K562 (cell line): Measurements from ENCODE around the gene PYDC1. TPM values are rescaled to one million over a fixed set of nuclear protein-coding genes. Genes with fewer than 3 reads are reported as not detected.

ENCODE experiments used
- CCAR2 ChIP-seq: fragments of 200-400 bp; formaldehyde crosslinking; IDR thresholded peaks from 2 replicates; pipeline ENCODE4 v1.6.1; 2017; ENCODE audit warnings: mild to moderate bottlenecking, low read depth, low read length
- DDX20 ChIP-seq: fragments of 450-650 bp; IDR thresholded peaks from 2 replicates; pipeline ENCODE4 v1.6.1; 2016; ENCODE audit warnings: missing genetic modification characterization, low read depth, mild to moderate bottlenecking, missing compliant biosample characterization, moderate library complexity
- ELF4 ChIP-seq: fragments of 450-650 bp; formaldehyde crosslinking; IDR thresholded peaks from 2 replicates; pipeline ENCODE4 v1.4.0; 2022; ENCODE audit warnings: missing genetic modification characterization
- FUS ChIP-seq: fragments of 200-400 bp; formaldehyde crosslinking; optimal IDR thresholded peaks from 2 replicates; pipeline ENCODE3; 2017; ENCODE audit warnings: low read depth, low read length
- HMGN3 ChIP-seq: IDR thresholded peaks from 2 replicates; pipeline ENCODE4 v1.6.1; 2011; ENCODE audit warnings: borderline replicate concordance, low read depth, mild to moderate bottlenecking, mixed read lengths, low read length; ENCODE audit not compliant: insufficient read length; ENCODE audit errors: extremely low read depth
- HMGXB4 ChIP-seq: sonication (generic); formaldehyde crosslinking; IDR thresholded peaks from 2 replicates; pipeline ENCODE4 v1.8.1; 2023; ENCODE audit warnings: mild to moderate bottlenecking, missing genetic modification reagents
- MTA3 ChIP-seq: fragments of 450-650 bp; formaldehyde crosslinking; IDR thresholded peaks from 2 replicates; pipeline ENCODE4 v1.6.1; 2017; ENCODE audit warnings: mild to moderate bottlenecking, borderline replicate concordance
- MYC ChIP-seq, 2 experiments: fragments of 250-450 bp in 1 of 2; sonication (Bioruptor Pico) in 1 of 2; IDR thresholded peaks; 2 replicates each; pipeline versions ENCODE4 v1.5.1 to v1.6.1; 2012 to 2021; ENCODE audit warnings: low read depth in 2 of 2, borderline replicate concordance in 1 of 2, improper control_type of control experiment in 1 of 2, low read length in 1 of 2, mild to moderate bottlenecking in 1 of 2, moderate library complexity in 1 of 2
- NFXL1 ChIP-seq: fragments of 450-650 bp; formaldehyde crosslinking; IDR thresholded peaks from 2 replicates; pipeline ENCODE4 v1.4.0; 2021; ENCODE audit warnings: mild to moderate bottlenecking
- NR2F6 ChIP-seq: fragments of 450-650 bp; formaldehyde crosslinking; IDR thresholded peaks from 2 replicates; pipeline ENCODE4 v1.4.0; 2020; ENCODE audit warnings: mild to moderate bottlenecking
- PBX2 ChIP-seq, 2 experiments: IDR thresholded peaks in 1 of 2; conservative IDR thresholded peaks in 1 of 2; 2 replicates each; pipeline ENCODE4 v1.6.1; 2016; ENCODE audit warnings: low read depth in 2 of 2, mild to moderate bottlenecking in 1 of 2, missing compliant biosample characterization in 1 of 2, missing genetic modification characterization in 1 of 2, moderate library complexity in 1 of 2
- PCBP1 ChIP-seq: fragments of 200-400 bp; formaldehyde crosslinking; IDR thresholded peaks from 2 replicates; pipeline ENCODE4 v1.6.1; 2018; ENCODE audit warnings: mild to moderate bottlenecking, low read depth, low read length; ENCODE audit not compliant: poor library complexity, severe bottlenecking
- PML ChIP-seq: IDR thresholded peaks from 2 replicates; pipeline ENCODE4 v1.6.1; 2012; ENCODE audit warnings: low read length, inconsistent platforms
- PTTG1 ChIP-seq: fragments of 450-650 bp; IDR thresholded peaks from 2 replicates; pipeline ENCODE4 v1.6.1; 2016; ENCODE audit warnings: low read depth, mild to moderate bottlenecking, missing genetic modification characterization, missing compliant biosample characterization
- ZC3H4 ChIP-seq: sonication (generic); formaldehyde crosslinking; IDR thresholded peaks from 2 replicates; pipeline ENCODE4 v1.9.0; 2021; ENCODE audit warnings: missing genetic modification reagents, borderline replicate concordance
- ZNF184 ChIP-seq: sonication (generic); formaldehyde crosslinking; IDR thresholded peaks from 2 replicates; pipeline ENCODE4 v1.5.0; 2020; ENCODE audit warnings: missing genetic modification reagents
- ZNF639 ChIP-seq, 2 experiments: fragments of 200-800 bp in 1 of 2; sonication (Bioruptor generic) in 1 of 2; sonication (generic) in 1 of 2; formaldehyde crosslinking in 1 of 2; IDR thresholded peaks in 1 of 2; conservative IDR thresholded peaks in 1 of 2; 2 replicates each; pipeline versions ENCODE4 v1.5.0 to v1.6.1; 2016 to 2020; ENCODE audit warnings: missing compliant biosample characterization in 1 of 2, missing genetic modification characterization in 1 of 2, missing genetic modification reagents in 1 of 2
- ZNF785 ChIP-seq: fragments of 250-450 bp; sonication (Bioruptor Pico); IDR thresholded peaks from 2 replicates; pipeline ENCODE4 v1.4.0; 2020; ENCODE audit warnings: mild to moderate bottlenecking
- polyA plus RNA-seq, 8 experiments: library from polyadenylated mRNA; depleted of rRNA in 4 of 8; stranded (reverse) in 5 of 8; unstranded in 3 of 8; fragments of >200 nt; fragmentation: Nextera tagmentation in 2 of 8; fragmentation: Illumina TruSeq in 1 of 8; extraction: Ambion mirVana in 2 of 8; extraction: Trizol in 1 of 8; gene quantifications; 2 replicates each; pipeline versions ENCODE4 v1.2.1 to v1.2.3, GENCODE V29; 2011 to 2014; ENCODE audit warnings: inconsistent platforms in 1 of 8, missing spikeins in 1 of 8
- total RNA-seq, 7 experiments: library from RNA; depleted of rRNA in 6 of 7; stranded (reverse); fragments of >200 nt in 6 of 7; fragmentation: Illumina TruSeq in 2 of 7; extraction: Trizol in 2 of 7; gene quantifications; 2 replicates each; pipeline versions ENCODE4 v1.2.1 to v1.2.3, GENCODE V29; 2011 to 2021; ENCODE audit warnings: low replicate concordance in 1 of 7

PYDC1 gene
- total and polyA plus RNA-seq, 9 of the 15 experiments (the other 6 are each of a cell fraction or from before 2014, with no cell fraction given), result not detected

GRCh38 chr16:31179747-31180459 is 37.0 kb downstream of the PYDC1 start, which contains the start of gene FUS (continued):
- no peak for TF ChIP-seq PBX2 (CRISPR knock-in tag; IDR thresholded peaks at IDR 0.05; ENCODE audit: low read depth)
- TF ChIP-seq PBX2 (tag; conservative IDR thresholded peaks at IDR 0.05; ENCODE audit: low read depth), result no peak
- TF ChIP-seq HMGXB4, result peak; percentile 26; the same call in 1 of the 2 replicates
- TF ChIP-seq NR2F6 (CRISPR knock-in tag), result peak; percentile 54; the same call in 1 of the 2 replicates
- TF ChIP-seq NFXL1 (CRISPR knock-in tag), result no peak
- no peak for TF ChIP-seq ZC3H4 (CRISPR knock-in tag)
- peak; percentile 100 for TF ChIP-seq MTA3
- no peak for TF ChIP-seq MYC (IDR thresholded peaks at IDR 0.05; ENCODE audit: low read depth, low read length)
- peak; percentile 90; the same call in 1 of the 2 replicates for TF ChIP-seq MYC (CRISPR knock-in tag; IDR thresholded peaks at IDR 0.05; ENCODE audit: borderline replicate concordance, low read depth)
- no peak for TF ChIP-seq DDX20 (tag)
- TF ChIP-seq PML, result peak; percentile 99
- no peak for TF ChIP-seq ZNF184 (CRISPR knock-in tag)
- TF ChIP-seq ZNF639 (CRISPR knock-in tag; conservative IDR thresholded peaks at IDR 0.05 in 1 of 2, IDR thresholded peaks at IDR 0.05 in 1 of 2), result peak in 1 of 2 experiments; percentile 64; a peak in 1 of 4 replicates
- no peak for TF ChIP-seq ELF4 (CRISPR knock-in tag)
- no peak for TF ChIP-seq PTTG1 (tag)
- TF ChIP-seq HMGN3, result no peak
- TF ChIP-seq FUS, result peak; percentile 62
- no peak for TF ChIP-seq CCAR2
- TF ChIP-seq PCBP1, result peak; percentile 36
- TF ChIP-seq ZNF785 (CRISPR knock-in tag), result no peak
